CD4-positive, alpha-beta T cell treated with Interleukin-15 for 4 hours (primary cell): Measurements from ENCODE around the gene GRID1.

Experiments used
- DNase-seq: peaks from one replicate; pipeline ENCODE4 v3.0.0-alpha.2; 2020; ENCODE audit warnings: low spot score

Gene GRID1

GRCh38 chr10:85612833-85613232, 753.8 kb downstream of the GRID1 start:
- DNase-seq: no peak

- peak; percentile 50 for DNase-seq
These were observed 754.2 kb downstream of the GRID1 start for GRCh38 chr10:85612378-85612775.

GRCh38 chr10:85611746-85612377, 754.7 kb downstream of the GRID1 start:
- no peak for DNase-seq

- DNase-seq: no peak
These were observed 755.4 kb downstream of the GRID1 start for GRCh38 chr10:85611093-85611740.

GRCh38 chr10:85610381-85611092, 756.1 kb downstream of the GRID1 start:
- no peak for DNase-seq

GRCh38 chr10:85609509-85609908, 757.1 kb downstream of the GRID1 start:
- DNase-seq: no peak

GRCh38 chr10:85608706-85609105, 757.9 kb downstream of the GRID1 start:
- DNase-seq: no peak

GRCh38 chr10:85607043-85607695, 759.4 kb downstream of the GRID1 start:
- DNase-seq: no peak

- DNase-seq: no peak
These were observed 760.2 kb downstream of the GRID1 start for GRCh38 chr10:85606401-85606800.

GRCh38 chr10:85604884-85605283, 761.7 kb downstream of the GRID1 start:
- no peak for DNase-seq

- no peak for DNase-seq
These were observed 762.4 kb downstream of the GRID1 start for GRCh38 chr10:85604136-85604725.

GRCh38 chr10:85603151-85603940, 763.2 kb downstream of the GRID1 start:
- DNase-seq: no peak

- no peak for DNase-seq
These were observed 763.9 kb downstream of the GRID1 start for GRCh38 chr10:85602713-85603112.

GRCh38 chr10:85602306-85602705, 764.3 kb downstream of the GRID1 start:
- no peak for DNase-seq

GRCh38 chr10:85601526-85601925, 765.1 kb downstream of the GRID1 start:
- no peak for DNase-seq

GRCh38 chr10:85600744-85601081, 765.9 kb downstream of the GRID1 start:
- no peak for DNase-seq

GRCh38 chr10:85600026-85600743, 766.4 kb downstream of the GRID1 start:
- no peak for DNase-seq

- DNase-seq: no peak
These were observed 767.5 kb downstream of the GRID1 start for GRCh38 chr10:85599081-85599480.

GRCh38 chr10:85598646-85599045, 767.9 kb downstream of the GRID1 start:
- no peak for DNase-seq

GRCh38 chr10:85597006-85597405, 769.6 kb downstream of the GRID1 start:
- no peak for DNase-seq

- no peak for DNase-seq
These were observed 770.2 kb downstream of the GRID1 start for GRCh38 chr10:85596389-85596788.
